ENCODE results near the gene CCDC92.

Gene CCDC92

GRCh38 chr12:123971770-123972456 is 718 bp downstream of the CCDC92 start:
- DNase-seq: peak; percentile 49

GRCh38 chr12:123971449-123971769 is 1.2 kb downstream of the CCDC92 start:
- DNase-seq: no peak

- no peak for DNase-seq
Measured at GRCh38 chr12:123967121-123967586, 5.5 kb downstream of the CCDC92 start.

- DNase-seq: no peak
Measured at GRCh38 chr12:123966596-123966995, 6.0 kb downstream of the CCDC92 start.

- DNase-seq: no peak
Measured at GRCh38 chr12:123965382-123965781, 7.2 kb downstream of the CCDC92 start.

GRCh38 chr12:123963821-123964220 is 8.8 kb downstream of the CCDC92 start:
- DNase-seq: no peak

- no peak for DNase-seq
Measured at GRCh38 chr12:123962513-123962912, 10.1 kb downstream of the CCDC92 start.

GRCh38 chr12:123961585-123962345 is 10.9 kb downstream of the CCDC92 start:
- DNase-seq: no peak

- no peak for DNase-seq
Measured at GRCh38 chr12:123960856-123961255, 11.8 kb downstream of the CCDC92 start.

GRCh38 chr12:123960029-123960735 is 12.4 kb downstream of the CCDC92 start:
- DNase-seq: no peak

- no peak for DNase-seq
Measured at GRCh38 chr12:123958876-123959275, 13.8 kb downstream of the CCDC92 start.

GRCh38 chr12:123958462-123958861 is 14.2 kb downstream of the CCDC92 start:
- no peak for DNase-seq

- DNase-seq: no peak
Measured at GRCh38 chr12:123957196-123957595, 15.4 kb downstream of the CCDC92 start.

GRCh38 chr12:123956249-123956648 is 16.4 kb downstream of the CCDC92 start:
- no peak for DNase-seq

GRCh38 chr12:123954647-123955350 is 17.8 kb downstream of the CCDC92 start:
- DNase-seq: no peak

- no peak for DNase-seq
Measured at GRCh38 chr12:123952037-123952436, 20.6 kb downstream of the CCDC92 start.

GRCh38 chr12:123951467-123951866 is 21.2 kb downstream of the CCDC92 start:
- no peak for DNase-seq

GRCh38 chr12:123950476-123951349 is 21.9 kb downstream of the CCDC92 start:
- DNase-seq: no peak

GRCh38 chr12:123949770-123950165 is 22.9 kb downstream of the CCDC92 start:
- DNase-seq: no peak

GRCh38 chr12:123948796-123949769 is 23.5 kb downstream of the CCDC92 start:
- no peak for DNase-seq

- DNase-seq: no peak
Measured at GRCh38 chr12:123948401-123948795, 24.2 kb downstream of the CCDC92 start.
